Endothelial cell of umbilical vein (primary cell): ENCODE measurements around the gene APH1A. TPM values are rescaled to one million over a fixed set of nuclear protein-coding genes. Genes with fewer than 3 reads are reported as not detected.

Experiments
- BruUV-seq: library from RNA; stranded (reverse); fragments of 400-500 nt; replicated peaks from 2 replicates; lab custom pipeline; 2021; lab: Mats Ljungman, UMichigan
- CTCF ChIA-PET: fragments of 300-600, 350-600 bp; sonication (Branson Sonifier 250); formaldehyde crosslinking; loops from one replicate; lab custom pipeline; 2021; ENCODE audit warnings: antibody characterized with exemption, inconsistent platforms; lab: Charles Lee
- POLR2A ChIA-PET: fragments of 300-600, 350-600 bp; sonication (Branson Sonifier 250); formaldehyde crosslinking; loops from one replicate; lab custom pipeline; 2021; ENCODE audit warnings: antibody characterized with exemption, inconsistent platforms; lab: Charles Lee
- DNase-seq: peaks from one replicate; pipeline ENCODE4 v3.0.0-alpha.2; 2011; ENCODE audit warnings: low read depth, low spot score
- FAIRE-seq: peaks from 2 replicates; lab custom pipeline; 2011; peaks lifted over from hg19 to GRCh38; lab: Jason Lieb, UNC
- H2AFZ ChIP-seq: 2 replicates; pipeline ENCODE4 v1.6.0; 2012; ENCODE audit warnings: low read depth, low read length, control low read depth, inconsistent platforms
- H3K27ac ChIP-seq: 2 replicates; pipeline ENCODE4 v1.5.1; 2011; ENCODE audit warnings: low read depth, mild to moderate bottlenecking, control low read depth, low read length, moderate library complexity; ENCODE audit not compliant: insufficient read depth
- H3K27me3 ChIP-seq, 2 experiments: 2 replicates each; pipeline versions ENCODE4 v1.6.0 to v1.6.1; 2011; ENCODE audit warnings: low read length in 2 of 2, mixed read lengths in 1 of 2; ENCODE audit not compliant: control insufficient read depth in 2 of 2, insufficient read depth in 2 of 2
- H3K36me3 ChIP-seq, 2 experiments: 2 replicates in 1 of 2; 3 replicates in 1 of 2; pipeline ENCODE4 v1.5.1; 2011; ENCODE audit warnings: low read length in 2 of 2, mild to moderate bottlenecking in 1 of 2, moderate library complexity in 1 of 2; ENCODE audit not compliant: control insufficient read depth in 2 of 2, insufficient read depth in 2 of 2; ENCODE audit errors: extremely low read depth in 1 of 2
- H3K4me1 ChIP-seq: 3 replicates; pipeline ENCODE4 v1.5.1; 2011; ENCODE audit warnings: mild to moderate bottlenecking, low read length; ENCODE audit not compliant: control insufficient read depth, insufficient read depth; ENCODE audit errors: extremely low read depth
- H3K4me2 ChIP-seq: 2 replicates; pipeline ENCODE4 v1.6.1; 2011; ENCODE audit warnings: low read length, control low read depth, mixed read lengths; ENCODE audit not compliant: insufficient read depth
- H3K4me3 ChIP-seq, 3 experiments: fragments of 200-600 bp in 1 of 3; sonication (generic), shearing (Covaris generic) in 1 of 3; replicated peaks in 1 of 3; 2 replicates each; pipeline ENCODE4 v1.5.1; 2011 to 2016; ENCODE audit warnings: control low read depth in 3 of 3, low read length in 3 of 3, mild to moderate bottlenecking in 2 of 3, inconsistent platforms in 1 of 3, low read depth in 1 of 3, moderate library complexity in 1 of 3; ENCODE audit not compliant: insufficient read depth in 1 of 3
- H3K79me2 ChIP-seq: 2 replicates; pipeline ENCODE4 v1.6.0; 2012; ENCODE audit warnings: low read length, inconsistent platforms; ENCODE audit not compliant: control insufficient read depth, insufficient read depth
- H3K9ac ChIP-seq: replicated peaks from 2 replicates; pipeline ENCODE3; 2011; ENCODE audit warnings: low read length, control low read depth; ENCODE audit not compliant: insufficient read depth; ENCODE audit errors: extremely low read depth
- H3K9me1 ChIP-seq: replicated peaks from 3 replicates; pipeline ENCODE4 v1.6.0; 2011; ENCODE audit warnings: mild to moderate bottlenecking, low read length; ENCODE audit not compliant: control insufficient read depth, insufficient read depth; ENCODE audit errors: extremely low read depth
- H3K9me3 ChIP-seq: replicated peaks from 2 replicates; pipeline ENCODE4 v1.5.1; 2012; ENCODE audit warnings: low read length, inconsistent platforms; ENCODE audit not compliant: control insufficient read depth, insufficient read depth
- H4K20me1 ChIP-seq: replicated peaks from 2 replicates; pipeline ENCODE3; 2011; ENCODE audit warnings: mild to moderate bottlenecking, low read length; ENCODE audit not compliant: control insufficient read depth, insufficient read depth; ENCODE audit errors: extremely low read depth
- CTCF ChIP-seq, 2 donors: IDR thresholded peaks; 1 replicate in 1 of 2; 2 replicates in 1 of 2; pipeline ENCODE4 v1.5.1; 2011; ENCODE audit warnings: low read length in 2 of 2, mild to moderate bottlenecking in 2 of 2, moderate library complexity in 2 of 2, control low read depth in 1 of 2, inconsistent platforms in 1 of 2, low read depth in 1 of 2; ENCODE audit not compliant: insufficient read depth in 1 of 2; ENCODE audit errors: extremely low read depth in 1 of 2
- EZH2 ChIP-seq: IDR thresholded peaks from 2 replicates; pipeline ENCODE4 v1.6.1; 2012; ENCODE audit warnings: borderline replicate concordance, low read depth, mild to moderate bottlenecking, moderate library complexity, low read length, inconsistent platforms; ENCODE audit not compliant: severe bottlenecking
- MAX ChIP-seq: IDR thresholded peaks from 2 replicates; pipeline ENCODE4 v1.6.1; 2011; ENCODE audit not compliant: insufficient read depth, insufficient read length
- POLR2A ChIP-seq: IDR thresholded peaks from 2 replicates; pipeline ENCODE4 v1.6.1; 2012; ENCODE audit warnings: low read depth, mild to moderate bottlenecking, control low read depth, low read length
- POLR2AphosphoS5 ChIP-seq: IDR thresholded peaks from 2 replicates; pipeline ENCODE4 v1.6.1; 2012; ENCODE audit warnings: low read depth, mild to moderate bottlenecking, control low read depth, low read length, moderate library complexity; ENCODE audit not compliant: insufficient read depth
- dilution Hi-C: fragments of 300-500 bp; cut with MboI; formaldehyde crosslinking; loops from one replicate; pipeline ENCODE4 v1.15.0; 2019; ENCODE audit warnings: low sequenced_read_pairs; ENCODE audit not compliant: extremely low pct_ligation_motif_present
- intact Hi-C: fragments of 100-400 bp; cut with micrococcal nuclease; formaldehyde crosslinking; loops from one replicate; pipeline ENCODE4 v1.10.0; 2022
- polyA plus RNA-seq, 4 experiments: library from polyadenylated mRNA; depleted of rRNA in 3 of 4; stranded (reverse) in 3 of 4; unstranded in 1 of 4; fragments of >200 nt; gene quantifications; 2 replicates each; pipeline versions ENCODE4 v1.2.1 to v1.2.3, GENCODE V29; 2011 to 2012; ENCODE audit warnings: missing spikeins in 1 of 4
- total RNA-seq: library from RNA; stranded (reverse); gene quantifications from 2 replicates; pipeline ENCODE4 v1.2.3, GENCODE V29; 2021

Gene APH1A
- total and polyA plus RNA-seq, 2 donors (not counting 3 experiments of a cell fraction or from before 2014, with no cell fraction given), result 165 to 325 TPM

- peaks cover 11% of the 10 kb centered on the region for H3K4me1 ChIP-seq
- no peaks in the 10 kb centered on the region for H3K9me1 ChIP-seq
- DNase-seq (peak; percentile 99), FAIRE-seq (peak; percentile 98)
- intact Hi-C loops (loop anchor here (1.0 to 10.0 kb wide), 4 partner anchors 33 to 959 kb away; partner anchors contain the start of genes APH1A, PIP5K1A and VPS72), dilution Hi-C loops (no loop called here)
- peak within 1 kb of the TSS; percentile 91 for H3K9ac ChIP-seq
- no peaks in the 10 kb centered on the region for H4K20me1 ChIP-seq
- CTCF ChIA-PET, result interaction anchor here (1.1 to 1.2 kb wide), 2 partner anchors 45 to 49 kb away, joined by 3 to 5 read pairs; no protein-coding TSS in a partner anchor
- H3K9me3 ChIP-seq, result no peaks in the 10 kb centered on the region
- no peak for TF ChIP-seq EZH2
- no peak for TF ChIP-seq CTCF (IDR thresholded peaks at IDR 0.05; ENCODE audit: extremely low read depth in 1 of 2, insufficient read depth in 1 of 2, low read depth in 1 of 2, low read length in 2 of 2)
- peak; percentile 93 for TF ChIP-seq POLR2AphosphoS5
- peak; percentile 98 for TF ChIP-seq POLR2A
- TF ChIP-seq MAX, result peak; percentile 38
- H3K4me3 ChIP-seq, result peak within 1 kb of the TSS; percentile 72 to 95 (median 86)
- H3K79me2 ChIP-seq, result peaks cover 38% of the 10 kb centered on the region
- peak within 1 kb of the TSS; percentile 61 for H3K27ac ChIP-seq
- H3K36me3 ChIP-seq, result no peaks in the 10 kb centered on the region
- TSS peak; percentile 64 for BruUV-seq
- H2AFZ ChIP-seq, result peak within 1 kb of the TSS; percentile 91
- POLR2A ChIA-PET, result no interaction called here
- H3K4me2 ChIP-seq, result peak within 1 kb of the TSS; percentile 96
- no peaks in the 10 kb centered on the region for H3K27me3 ChIP-seq
These were observed 32.8 kb downstream of the APH1A start, which contains the start of gene ANP32E for GRCh38 chr1:150235852-150236613. Gene ANP32E, minus strand, starts transcription at chr1:150236112. Its CDS starts 326 bp downstream, at chr1:150235786.
